Esophagus muscularis mucosa (tissue), 3 donors: Measurements from ENCODE around the gene SLC15A1.

Source experiments
- CTCF ChIP-seq, 3 experiments: fragments of 200-600 bp in 2 of 3; fragments of 450-650 bp in 1 of 3; sonication (generic) in 2 of 3; IDR thresholded peaks; one replicate each; pipeline ENCODE4 v1.5.1; 2017 to 2019; ENCODE audit warnings: antibody characterized with exemption in 3 of 3, mild to moderate bottlenecking in 2 of 3, moderate library complexity in 1 of 3
- POLR2AphosphoS5 ChIP-seq, 2 donors: sonication (generic); formaldehyde crosslinking; IDR thresholded peaks; one replicate each; pipeline ENCODE4 v1.6.1; 2017; ENCODE audit warnings: antibody characterized with exemption in 2 of 2

- no peak for TF ChIP-seq POLR2AphosphoS5 (IDR thresholded peaks at IDR 0.05)
- TF ChIP-seq CTCF (IDR thresholded peaks at IDR 0.05), result no peak
These were observed 16.1 kb upstream of the SLC15A1 start for GRCh38 chr13:98768522-98768921.
